Astrocyte of the hippocampus (primary cell): ENCODE data around the gene SDCBP2.

Experiments used
- DNase-seq: peaks from one replicate; pipeline ENCODE4 v3.0.0; 2011; ENCODE audit warnings: low read depth, low spot score

Gene SDCBP2

DNA sequence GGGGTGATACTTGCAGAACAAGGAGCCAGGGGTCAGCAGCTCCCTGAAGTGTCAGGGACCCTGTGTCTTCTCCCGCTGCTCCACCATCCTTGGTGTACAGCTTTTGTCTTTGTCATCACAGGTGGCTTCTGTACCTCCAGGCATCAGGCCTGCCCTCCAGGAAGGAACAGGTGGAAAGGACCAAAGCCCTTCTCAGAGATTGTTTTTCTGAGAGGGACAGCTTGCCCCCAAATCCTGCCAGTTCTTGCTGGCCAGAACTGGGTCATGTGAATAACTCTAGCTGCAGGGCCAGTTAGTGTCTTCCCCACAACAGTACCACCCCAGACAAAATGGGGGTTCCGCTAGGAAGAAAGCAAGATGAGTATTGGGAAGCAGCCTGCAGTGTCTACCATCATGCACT, 31.5 kb downstream of the SDCBP2 start:
- no peak for DNase-seq

GRCh38 chr20:1296922-1297321, 32.0 kb downstream of the SDCBP2 start:
- DNase-seq, result no peak

- no peak for DNase-seq
Observed at GRCh38 chr20:1296117-1296610, 32.8 kb downstream of the SDCBP2 start.

DNA sequence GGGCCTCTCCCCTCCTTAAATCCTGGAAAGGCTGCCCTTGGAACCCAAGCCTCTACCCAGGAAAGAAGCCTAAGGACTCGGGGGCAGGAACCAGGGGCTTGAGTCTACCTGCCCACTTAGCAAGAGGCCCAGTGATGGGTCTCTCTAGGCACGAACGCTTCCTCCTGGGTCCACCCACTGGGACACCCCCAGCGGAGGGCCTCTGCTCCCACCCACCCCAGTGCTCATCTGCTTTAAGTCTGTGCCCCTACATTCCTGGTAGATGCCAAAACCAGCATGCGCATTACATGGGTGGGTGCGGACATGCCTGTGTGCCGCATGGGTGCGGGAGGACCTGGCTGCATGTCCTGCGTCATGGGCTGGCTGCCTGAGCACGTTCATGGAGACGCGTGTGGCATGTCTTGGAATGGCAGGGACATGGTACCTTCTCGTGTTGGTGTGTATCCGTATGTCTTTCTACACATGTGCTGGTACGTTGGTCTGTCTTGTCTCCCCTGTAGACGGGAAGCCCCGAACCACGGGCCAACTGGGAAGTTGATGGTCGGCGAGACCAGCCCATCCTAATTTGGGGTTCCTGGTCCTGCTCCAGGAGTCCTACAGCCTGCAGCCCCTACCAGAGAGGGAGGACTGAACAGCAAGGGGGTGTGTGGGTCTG, 33.5 kb downstream of the SDCBP2 start:
- DNase-seq, result no peak

- DNase-seq, result no peak
Observed at GRCh38 chr20:1294497-1294896, 34.4 kb downstream of the SDCBP2 start.

GRCh38 chr20:1293641-1294379, 35.1 kb downstream of the SDCBP2 start:
- no peak for DNase-seq

GRCh38 chr20:1292620-1293019, 36.3 kb downstream of the SDCBP2 start:
- no peak for DNase-seq

DNA sequence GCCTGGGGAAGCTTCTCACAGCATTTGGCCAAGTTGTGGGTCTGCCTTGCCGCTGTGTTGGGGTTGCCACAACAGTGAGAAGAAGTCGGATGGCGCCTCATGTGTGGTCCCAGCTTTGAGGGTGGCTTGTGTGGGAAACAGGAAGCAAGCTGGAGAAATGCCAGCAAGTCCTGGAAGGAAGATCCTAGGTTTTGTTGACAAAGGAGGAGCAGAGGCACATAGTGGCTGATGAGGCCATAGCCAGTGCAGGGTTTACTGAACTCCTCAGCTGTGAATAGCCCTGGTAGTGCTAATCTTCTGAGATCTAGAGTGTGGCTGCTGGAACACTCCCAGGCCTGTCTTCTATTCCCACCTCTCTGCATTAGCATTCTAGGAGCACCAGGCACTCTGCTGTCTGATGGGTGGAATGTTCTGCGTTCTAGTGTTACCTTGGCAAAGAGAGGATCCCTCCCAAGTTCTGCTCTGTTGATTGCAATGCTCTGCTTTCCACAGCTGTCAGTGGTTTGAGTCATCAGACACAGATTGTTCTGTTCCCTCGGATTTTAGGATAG, 37.7 kb downstream of the SDCBP2 start:
- DNase-seq, result no peak

GRCh38 chr20:1287787-1288569, 41.0 kb downstream of the SDCBP2 start:
- DNase-seq, result no peak

- no peak for DNase-seq
Observed at GRCh38 chr20:1287306-1287705, 41.6 kb downstream of the SDCBP2 start.

DNA sequence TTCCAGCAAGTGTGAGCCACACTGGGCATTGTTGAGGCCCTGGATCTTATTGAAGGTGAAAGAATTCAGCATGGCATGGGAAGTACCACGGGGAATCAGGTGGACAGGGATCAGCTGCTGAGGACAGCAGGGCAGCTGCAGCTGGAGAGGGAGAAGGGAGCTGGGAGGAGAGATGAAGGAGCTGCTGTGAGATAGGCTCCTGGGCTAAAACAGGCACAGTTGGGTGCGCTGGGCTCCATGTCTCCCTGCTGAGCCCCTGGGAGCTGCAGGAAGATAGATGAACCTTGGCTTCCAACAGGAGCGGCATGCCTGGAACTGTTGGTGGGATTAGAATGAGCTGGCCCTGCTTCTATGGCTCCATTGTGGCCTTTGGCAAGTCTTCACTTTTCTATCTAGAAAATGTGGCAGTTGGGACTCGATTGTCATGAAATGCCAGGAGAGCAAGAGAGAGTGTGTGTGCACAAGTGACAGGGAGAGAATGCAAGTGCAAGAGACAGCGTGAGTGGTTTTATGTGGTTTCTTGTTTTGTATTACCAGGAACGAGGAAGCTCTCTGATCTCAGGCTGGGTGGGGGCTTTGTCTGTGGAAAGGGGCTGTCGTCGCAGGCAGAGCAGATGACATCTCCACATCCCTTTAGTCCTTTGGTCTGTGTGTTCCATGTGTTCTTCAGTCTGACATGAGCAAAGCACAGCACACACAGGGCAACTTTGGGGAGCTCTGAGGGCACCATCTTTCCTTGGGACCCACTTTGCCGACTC, 42.5 kb downstream of the SDCBP2 start:
- DNase-seq, result no peak

- no peak for DNase-seq
Observed at GRCh38 chr20:1283522-1284510, 45.1 kb downstream of the SDCBP2 start.

- DNase-seq, result no peak
Observed at GRCh38 chr20:1282966-1283365, 46.0 kb downstream of the SDCBP2 start.

DNA sequence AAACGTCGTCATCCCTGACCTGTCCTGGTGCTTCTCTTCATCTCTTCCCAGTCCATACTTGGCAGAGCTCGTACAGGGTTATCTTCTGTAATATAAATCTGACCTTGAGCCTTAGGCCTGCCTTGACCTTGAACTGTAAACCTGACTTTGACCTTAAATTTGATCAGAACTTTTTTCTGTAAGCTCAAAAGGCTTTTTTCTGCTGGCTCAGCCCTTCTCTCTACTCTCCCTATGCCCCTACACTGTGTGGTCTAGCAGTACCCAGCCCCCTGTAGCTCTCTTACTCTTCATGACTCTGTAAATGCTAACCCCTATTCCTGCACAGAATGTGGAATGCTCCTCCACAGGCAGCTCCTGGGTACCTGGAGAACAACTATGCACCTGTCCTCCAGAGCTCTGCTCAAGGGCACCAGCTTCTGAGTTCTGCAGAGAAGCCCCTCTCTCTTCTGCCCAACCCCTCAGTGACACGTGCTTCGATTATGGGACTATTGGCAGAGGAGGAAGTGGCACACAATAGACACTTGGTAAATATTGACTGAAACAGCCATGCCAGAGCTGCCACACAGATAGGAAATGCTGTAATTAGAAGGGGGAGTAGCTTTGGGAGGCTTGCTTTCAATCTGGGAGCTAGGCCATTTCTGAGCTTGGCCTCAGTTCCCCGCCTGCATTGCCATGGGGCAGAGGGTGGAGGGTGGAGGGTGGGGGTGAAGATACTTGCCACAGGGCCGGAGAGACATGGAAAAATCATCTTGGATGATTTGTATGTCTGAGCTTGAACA, 47.5 kb downstream of the SDCBP2 start:
- no peak for DNase-seq

- no peak for DNase-seq
Observed at GRCh38 chr20:1280195-1281102, 48.5 kb downstream of the SDCBP2 start.

DNA sequence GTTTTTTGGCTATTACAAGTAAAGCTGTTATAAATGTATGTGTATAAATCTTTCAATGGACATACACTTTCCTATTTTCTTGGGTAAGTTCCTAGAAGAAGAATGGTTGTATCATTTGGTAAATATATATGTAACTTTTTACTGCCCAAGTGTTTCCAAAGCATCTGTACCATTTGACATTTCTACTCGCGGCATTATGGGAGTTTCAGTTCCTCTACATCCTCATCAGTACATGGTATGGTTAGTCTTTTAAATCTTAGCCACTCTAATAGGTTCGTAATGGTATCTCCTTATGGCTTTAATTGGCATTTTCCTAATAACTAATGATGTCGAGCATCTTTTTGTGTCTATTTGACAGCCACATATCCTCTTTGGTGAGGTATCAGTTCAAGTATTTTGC, 49.9 kb downstream of the SDCBP2 start:
- no peak for DNase-seq

GRCh38 chr20:1277529-1278322, 51.2 kb downstream of the SDCBP2 start:
- no peak for DNase-seq

DNA sequence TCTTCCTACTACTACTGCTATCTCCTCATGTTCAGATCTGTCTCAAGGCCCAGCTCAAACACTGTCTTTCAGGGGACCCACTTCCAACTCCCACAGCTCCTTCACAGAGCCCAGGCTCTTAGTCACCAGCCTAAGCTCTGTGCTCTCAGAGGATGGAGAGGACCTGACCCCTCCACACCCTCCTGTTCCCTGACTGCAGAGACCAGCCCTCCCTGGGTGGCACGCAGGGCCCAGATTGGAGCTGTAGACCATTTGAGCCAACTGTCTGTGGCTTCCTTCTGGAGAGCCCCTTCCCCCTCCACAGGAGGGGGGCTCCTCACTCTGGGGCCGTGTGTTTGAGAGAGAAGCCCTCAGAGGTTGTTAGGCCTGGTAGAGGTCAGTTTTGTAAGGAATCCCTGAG, 53.0 kb downstream of the SDCBP2 start:
- DNase-seq, result no peak
